HG02759 (cell line): Measurements from ENCODE around the gene FOXO1.

ENCODE experiments used
- ATAC-seq: cut with Tn5 transposase; IDR thresholded peaks from one replicate; pipeline ENCODE4 v1.9.1; 2021; ENCODE audit warnings: mild to moderate bottlenecking, moderate library complexity; ENCODE audit not compliant: unreplicated experiment

Gene FOXO1

GRCh38 chr13:40611004-40611403, 55.4 kb downstream of the FOXO1 start:
- ATAC-seq = no peak

GRCh38 chr13:40609972-40610726, 56.3 kb downstream of the FOXO1 start:
- ATAC-seq = no peak

DNA sequence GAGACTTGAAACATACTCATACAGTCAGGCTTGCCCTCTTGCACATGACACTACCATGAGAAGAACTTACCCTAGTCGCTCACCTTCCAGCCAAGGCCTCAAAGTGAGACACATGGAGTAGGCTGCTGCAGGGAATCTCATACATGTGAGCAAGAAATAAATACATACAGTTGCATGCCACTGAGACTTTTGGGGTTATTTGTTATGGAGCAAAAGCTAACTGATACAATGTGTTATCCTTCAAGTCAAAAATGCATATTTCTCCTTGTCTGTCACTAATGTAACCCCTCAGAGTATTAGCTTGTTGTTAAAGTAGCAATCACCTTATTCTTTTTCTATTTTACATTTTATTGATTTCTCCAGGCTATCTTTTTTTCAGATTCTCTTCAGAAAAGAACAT, 58.1 kb downstream of the FOXO1 start:
- ATAC-seq = no peak

DNA sequence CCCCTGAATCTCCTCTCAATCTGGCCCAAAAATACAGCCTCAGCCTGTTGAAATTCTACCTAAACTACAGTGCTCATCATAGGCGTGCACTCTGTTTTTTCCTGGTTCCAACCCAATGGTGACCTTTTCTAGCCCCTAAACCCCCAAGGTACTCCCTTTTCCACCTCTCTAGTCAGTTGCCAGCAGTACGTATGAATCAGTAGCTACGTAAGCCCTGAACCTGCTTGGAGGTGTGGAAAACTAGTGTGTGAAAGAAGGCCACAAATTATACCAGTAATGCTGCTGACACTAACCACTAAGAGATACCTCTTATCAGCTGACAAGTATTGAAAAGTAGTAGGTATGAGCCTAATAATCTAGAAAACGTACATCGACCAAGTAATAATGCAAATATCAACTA, 60.9 kb downstream of the FOXO1 start:
- ATAC-seq = no peak

DNA sequence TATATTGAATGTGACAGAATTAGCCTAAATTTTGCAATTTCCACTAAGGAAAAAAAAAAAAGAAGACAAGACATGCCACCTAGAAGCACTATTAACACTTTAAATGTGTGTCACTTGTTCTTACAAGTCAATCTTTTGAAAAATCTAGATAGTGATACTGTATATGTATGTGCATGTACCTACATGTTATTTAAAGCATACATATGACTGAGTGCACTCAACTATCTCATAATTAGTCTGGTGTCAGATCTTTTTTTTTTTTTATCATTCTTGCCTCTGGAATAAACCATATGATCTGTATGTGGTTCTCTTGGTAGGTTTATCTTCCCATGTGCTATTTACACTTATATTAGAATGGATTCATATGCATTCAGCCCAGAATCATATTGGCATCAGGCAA, 62.3 kb downstream of the FOXO1 start:
- no peak for ATAC-seq

DNA sequence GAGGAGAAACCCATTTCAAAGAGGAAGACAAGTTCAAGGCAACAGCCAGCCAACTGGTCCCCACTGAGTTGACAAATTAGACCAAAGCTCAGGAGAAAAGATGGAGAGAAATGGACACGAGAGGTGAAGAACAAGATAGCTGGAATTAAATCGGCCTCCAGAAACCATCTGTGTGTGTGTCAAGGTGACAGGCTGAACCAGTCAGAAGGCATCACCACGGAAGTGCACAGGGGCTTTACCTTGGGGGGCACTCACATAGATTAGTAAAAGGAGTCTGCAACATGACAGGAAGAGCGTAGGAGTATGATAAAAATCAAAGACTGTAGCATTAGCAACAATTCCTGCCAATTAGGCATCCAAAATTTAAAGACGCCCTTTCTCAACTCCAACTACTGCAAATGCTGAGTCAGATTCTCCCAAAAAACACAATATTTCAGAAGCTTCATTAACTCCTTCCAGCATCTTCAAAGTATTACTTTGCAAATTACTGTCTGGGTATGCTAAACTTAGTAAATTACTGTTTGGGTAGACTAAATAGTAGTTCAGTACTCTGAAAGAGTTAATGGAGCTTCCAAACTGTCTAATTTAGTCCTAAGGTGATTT, 66.2 kb downstream of the FOXO1 start:
- ATAC-seq = no peak

GRCh38 chr13:40599747-40600146, 66.7 kb downstream of the FOXO1 start:
- no peak for ATAC-seq

DNA sequence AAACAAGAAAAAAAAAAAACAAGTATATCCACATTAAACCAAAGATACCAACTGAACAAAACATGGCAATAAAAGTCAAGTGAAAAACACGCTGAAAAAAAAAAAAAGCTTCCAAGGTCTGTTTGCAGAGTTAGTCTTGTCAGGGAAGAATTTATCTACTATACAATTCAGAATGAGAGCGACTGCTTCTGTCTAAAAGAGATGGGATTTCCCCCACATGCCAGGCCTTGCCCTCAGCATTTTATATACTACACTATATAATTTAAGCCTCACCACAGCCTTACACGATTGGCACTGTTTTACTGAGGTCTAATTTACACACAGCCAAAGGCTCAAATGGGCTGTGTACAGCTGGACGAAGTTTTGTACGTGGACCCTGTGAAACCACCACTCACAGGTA, 67.3 kb downstream of the FOXO1 start:
- no peak for ATAC-seq

DNA sequence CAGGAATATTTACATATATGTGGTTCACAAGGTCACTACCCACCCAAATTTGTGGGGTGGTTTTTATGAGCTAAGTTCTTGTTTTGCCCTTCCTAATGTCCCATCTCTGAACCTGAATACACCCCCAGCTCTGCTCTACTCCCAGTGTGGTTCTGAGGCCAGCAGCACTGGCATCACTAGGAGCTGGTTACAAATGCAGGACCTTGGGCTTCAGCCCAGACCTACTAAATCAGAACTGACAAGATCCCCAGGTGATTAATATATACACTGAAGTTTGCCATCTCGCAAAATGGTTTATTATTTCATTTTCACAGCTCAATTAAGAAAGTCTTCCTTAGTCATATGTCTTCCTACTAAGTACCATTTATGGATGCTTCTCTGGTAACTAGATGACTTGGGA, 67.9 kb downstream of the FOXO1 start:
- no peak for ATAC-seq

DNA sequence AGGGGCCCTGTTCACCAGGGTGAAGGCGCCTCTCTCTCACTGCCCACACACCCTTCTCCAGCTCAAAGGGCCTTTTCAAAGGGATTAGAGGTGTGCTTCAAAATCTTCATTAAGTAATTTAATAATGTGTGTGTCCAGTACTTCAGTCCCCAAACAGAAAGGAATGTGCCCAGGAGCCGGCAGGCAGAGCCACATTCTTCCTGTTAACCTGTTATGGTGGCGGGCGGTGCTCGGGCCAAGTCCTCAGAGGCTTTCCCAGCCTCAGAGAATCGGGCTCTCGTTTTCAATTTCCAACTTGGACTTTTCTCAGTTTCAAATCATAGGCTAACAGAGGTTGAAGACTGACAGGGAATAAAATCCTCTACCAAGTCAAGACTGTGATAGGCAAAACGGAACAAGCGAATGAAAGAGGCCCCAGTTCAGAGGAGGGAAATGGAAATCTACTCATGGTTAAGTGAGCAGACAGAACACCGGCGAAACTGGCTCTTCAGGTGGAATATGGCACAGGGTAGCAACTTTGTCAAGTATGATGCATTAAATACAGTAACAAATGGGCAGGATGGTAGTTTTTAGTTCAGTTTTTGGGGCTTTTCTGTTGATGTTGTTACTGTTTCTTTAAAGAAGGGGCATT, 68.6 kb downstream of the FOXO1 start:
- no peak for ATAC-seq

DNA sequence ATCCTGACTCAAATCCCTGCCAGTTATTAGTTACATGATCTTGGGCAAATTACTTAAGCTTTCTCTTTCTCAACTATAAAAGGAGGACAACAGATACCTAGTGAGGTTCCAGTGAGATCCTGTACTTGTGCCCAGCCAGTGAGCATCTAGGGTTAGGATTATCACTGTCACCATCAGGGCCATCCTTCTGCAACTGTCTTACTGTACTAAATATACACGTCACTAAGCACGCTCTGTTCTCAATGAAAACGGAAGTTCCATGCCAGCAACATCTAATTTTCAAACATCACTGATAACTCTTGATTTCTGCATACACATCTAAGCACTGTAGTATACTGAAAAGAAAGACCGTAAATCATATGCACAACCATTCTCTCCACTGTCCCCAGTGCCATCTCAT, 70.0 kb downstream of the FOXO1 start:
- no peak for ATAC-seq

GRCh38 chr13:40595693-40596092, 70.7 kb downstream of the FOXO1 start:
- no peak for ATAC-seq

DNA sequence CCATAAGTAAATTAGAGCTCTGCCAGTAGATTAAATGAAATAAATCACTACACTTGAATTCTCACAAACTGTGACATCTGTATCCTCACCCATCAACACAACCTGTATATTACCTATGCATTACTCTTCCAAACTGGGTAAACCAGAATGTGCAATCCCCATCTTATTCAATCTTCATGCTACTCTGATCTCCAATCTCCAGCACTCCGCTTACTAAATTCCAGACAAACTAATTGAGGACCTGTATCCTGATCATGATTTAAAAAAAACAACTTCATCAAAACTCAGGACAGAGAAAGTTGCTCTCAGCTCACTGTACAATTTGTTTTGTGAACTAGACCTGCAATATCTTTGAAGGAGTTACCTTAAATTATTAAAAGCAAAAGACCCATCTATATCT, 74.4 kb downstream of the FOXO1 start:
- no peak for ATAC-seq

- no peak for ATAC-seq
Observed at GRCh38 chr13:40591091-40591490, 75.3 kb downstream of the FOXO1 start.

GRCh38 chr13:40590112-40590862, 76.2 kb downstream of the FOXO1 start:
- ATAC-seq = no peak

DNA sequence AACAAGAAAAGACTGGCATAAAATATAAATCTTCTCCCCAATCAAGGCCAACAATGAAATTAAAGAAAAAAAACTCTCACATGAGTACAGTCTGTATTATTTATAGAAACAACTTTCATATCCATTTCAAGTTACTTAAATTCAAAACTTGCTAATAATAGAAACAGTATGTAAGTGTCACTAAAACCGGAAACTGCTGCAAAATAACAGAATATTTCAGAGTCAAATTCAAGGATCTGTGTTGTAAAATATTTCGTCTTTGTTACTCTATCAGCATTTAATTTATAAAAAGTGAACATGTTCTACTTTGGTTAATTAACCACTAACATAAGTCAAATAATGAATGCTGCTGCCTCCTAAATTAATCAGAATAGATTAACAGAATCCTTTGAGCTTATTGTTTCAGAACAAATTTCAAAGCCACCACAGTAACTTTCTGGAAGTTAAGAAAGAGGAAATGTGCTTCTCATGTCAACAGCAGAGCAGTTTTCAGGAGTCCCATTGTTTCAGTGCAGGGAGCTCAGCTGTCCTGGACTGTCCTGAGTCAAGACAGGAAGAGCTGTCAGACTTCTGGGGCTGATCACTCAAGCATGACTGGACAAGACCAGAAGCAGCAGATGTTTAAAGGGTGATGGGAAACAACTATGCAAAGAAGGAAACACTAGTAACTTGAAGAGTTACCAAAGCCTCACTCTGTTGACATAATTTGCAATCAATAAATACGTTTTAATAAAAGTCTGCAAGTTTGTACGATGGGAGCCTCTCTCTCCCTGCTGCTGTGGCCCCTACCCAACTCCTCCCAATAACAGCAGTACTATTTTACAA, 76.9 kb downstream of the FOXO1 start:
- ATAC-seq = peak; percentile 94

GRCh38 chr13:40588101-40588500, 78.3 kb downstream of the FOXO1 start:
- ATAC-seq = no peak

DNA sequence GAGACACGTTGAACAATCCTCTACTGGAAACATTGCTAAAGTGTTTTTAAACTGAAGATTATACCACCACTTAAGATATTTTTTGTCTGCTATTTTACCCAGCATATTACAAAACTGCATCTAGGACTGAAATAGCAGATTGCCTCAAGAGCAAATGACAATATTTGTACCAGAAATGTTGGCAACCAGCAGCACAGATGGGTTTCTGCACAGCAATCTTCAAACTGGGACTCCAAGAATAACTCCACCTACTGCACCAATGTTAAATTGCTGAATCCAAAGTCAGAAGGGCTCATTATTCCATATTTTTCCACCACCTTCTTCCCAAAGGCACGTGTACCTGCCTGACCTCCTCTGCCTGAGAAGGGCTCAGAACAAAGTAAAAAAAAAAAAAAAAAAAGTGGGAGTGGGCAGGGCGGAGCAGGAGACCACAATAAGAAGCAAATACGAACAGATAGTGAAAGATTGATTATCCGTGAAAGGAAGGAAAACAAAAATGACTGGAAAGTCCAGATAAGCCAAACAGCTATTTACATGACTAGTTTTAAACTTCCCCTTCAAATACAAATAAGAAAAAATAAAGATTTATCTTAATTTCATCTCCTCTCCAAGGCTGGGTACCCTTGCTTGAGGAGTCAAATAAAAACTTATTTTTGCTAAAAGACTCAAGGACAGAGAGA, 79.4 kb downstream of the FOXO1 start:
- no peak for ATAC-seq

DNA sequence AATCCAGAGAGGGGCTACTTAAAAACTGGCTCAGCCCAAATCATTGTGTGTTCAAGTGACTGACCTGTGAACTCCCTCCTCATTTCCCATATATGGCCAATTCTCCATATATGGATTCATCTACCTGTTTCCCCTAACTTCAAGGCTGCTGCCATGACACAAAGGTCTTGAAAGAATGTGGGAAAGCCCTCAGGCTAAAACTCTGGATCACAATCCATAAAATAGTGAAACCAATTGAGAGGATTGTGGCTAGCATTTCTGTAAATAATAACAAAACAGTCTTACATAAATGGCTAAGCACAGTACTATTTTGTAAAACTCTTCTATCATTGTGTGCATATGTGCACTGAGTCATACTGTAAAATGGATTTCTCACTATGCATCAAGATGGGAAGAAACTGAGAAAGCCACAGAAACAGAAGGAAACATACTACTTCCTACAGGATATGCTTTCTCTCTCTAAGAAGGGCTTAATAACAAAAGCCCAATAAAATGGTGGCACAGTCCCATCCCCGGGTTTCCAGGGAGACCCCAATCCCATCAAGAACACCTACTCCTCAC, 80.5 kb downstream of the FOXO1 start:
- no peak for ATAC-seq

DNA sequence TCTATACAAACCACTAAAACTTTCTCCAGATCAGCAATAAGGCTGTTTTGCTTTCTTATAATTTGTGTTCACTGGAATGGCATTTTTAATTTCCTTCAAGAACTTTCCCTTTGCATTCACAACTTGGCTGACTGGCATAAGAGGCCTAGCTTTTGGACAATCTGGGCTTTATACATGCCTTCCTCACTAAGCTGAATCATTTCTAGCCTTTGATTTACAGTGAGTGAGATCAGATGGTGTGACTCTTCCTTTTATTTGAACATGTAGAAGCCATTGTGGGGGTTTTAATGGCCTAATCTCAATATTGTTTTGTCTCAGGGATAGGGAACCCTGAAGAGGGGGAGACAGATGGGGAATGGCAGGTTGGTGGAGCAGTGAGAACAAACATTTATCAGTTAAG, 82.7 kb downstream of the FOXO1 start:
- no peak for ATAC-seq
